ENCODE measurements around the gene PPIH.

DNA sequence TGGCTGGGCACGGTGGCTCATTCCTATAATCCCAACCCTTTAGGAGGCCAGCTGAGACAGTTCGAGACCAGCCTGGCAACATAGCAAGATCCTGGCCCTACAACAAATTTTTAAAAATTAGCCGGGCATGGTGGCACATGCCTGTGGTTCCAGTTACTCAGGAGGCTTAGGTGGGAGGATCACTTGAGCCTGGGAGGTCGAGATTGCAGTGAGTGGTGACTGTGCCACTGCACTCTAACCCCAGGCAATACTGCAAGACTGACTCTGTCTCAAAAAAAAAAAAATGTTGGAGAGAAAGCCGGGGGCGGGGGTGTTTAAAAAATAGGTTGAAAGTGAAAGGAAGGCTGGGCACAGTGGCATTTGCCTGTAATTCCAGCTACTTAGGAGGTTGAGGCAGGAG, 65.3 kb downstream of the PPIH start:
- TF ChIP-seq, protein P1, sequence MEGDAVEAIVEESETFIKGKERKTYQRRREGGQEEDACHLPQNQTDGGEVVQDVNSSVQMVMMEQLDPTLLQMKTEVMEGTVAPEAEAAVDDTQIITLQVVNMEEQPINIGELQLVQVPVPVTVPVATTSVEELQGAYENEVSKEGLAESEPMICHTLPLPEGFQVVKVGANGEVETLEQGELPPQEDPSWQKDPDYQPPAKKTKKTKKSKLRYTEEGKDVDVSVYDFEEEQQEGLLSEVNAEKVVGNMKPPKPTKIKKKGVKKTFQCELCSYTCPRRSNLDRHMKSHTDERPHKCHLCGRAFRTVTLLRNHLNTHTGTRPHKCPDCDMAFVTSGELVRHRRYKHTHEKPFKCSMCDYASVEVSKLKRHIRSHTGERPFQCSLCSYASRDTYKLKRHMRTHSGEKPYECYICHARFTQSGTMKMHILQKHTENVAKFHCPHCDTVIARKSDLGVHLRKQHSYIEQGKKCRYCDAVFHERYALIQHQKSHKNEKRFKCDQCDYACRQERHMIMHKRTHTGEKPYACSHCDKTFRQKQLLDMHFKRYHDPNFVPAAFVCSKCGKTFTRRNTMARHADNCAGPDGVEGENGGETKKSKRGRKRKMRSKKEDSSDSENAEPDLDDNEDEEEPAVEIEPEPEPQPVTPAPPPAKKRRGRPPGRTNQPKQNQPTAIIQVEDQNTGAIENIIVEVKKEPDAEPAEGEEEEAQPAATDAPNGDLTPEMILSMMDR (IDR thresholded peaks at IDR 0.05; ENCODE audit: low read depth, low read length, missing input control), result no peak
- no peak for TF ChIP-seq JUND (IDR thresholded peaks at IDR 0.05)
- TF ChIP-seq YY1 (IDR thresholded peaks at IDR 0.05), result no peak
- no peak for TF ChIP-seq RAD21 (IDR thresholded peaks at IDR 0.05)
- TF ChIP-seq SP1 (IDR thresholded peaks at IDR 0.05), result no peak
- TF ChIP-seq, protein P2, sequence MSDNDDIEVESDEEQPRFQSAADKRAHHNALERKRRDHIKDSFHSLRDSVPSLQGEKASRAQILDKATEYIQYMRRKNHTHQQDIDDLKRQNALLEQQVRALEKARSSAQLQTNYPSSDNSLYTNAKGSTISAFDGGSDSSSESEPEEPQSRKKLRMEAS (IDR thresholded peaks at IDR 0.05), result no peak
- TF ChIP-seq GABPA (IDR thresholded peaks at IDR 0.05 in 1 of 2, conservative IDR thresholded peaks at IDR 0.05 in 1 of 2), result no peak
- TF ChIP-seq EGR1 (IDR thresholded peaks at IDR 0.05; ENCODE audit: low read depth in 2 of 2), result no peak

Data from liver (tissue), 3 donors.